OCI-LY7 (cell line): ENCODE measurements around the gene TRIM16.
"Not testable (repeated sequence)": the region's sequence is repeated elsewhere in the genome, so short reads cannot be mapped to it uniquely, and the experiment has no call there.

Experiments
- EZH2phosphoT487 ChIP-seq: fragments of 200-600 bp; sonication (generic); IDR thresholded peaks from 2 replicates; pipeline ENCODE4 v1.6.1; 2018; ENCODE audit warnings: low read depth, borderline replicate concordance, mild to moderate bottlenecking, mixed run types, antibody characterized with exemption, low read length, moderate library complexity, mixed read lengths
- TF ChIP-seq, protein P1 (sequence below): fragments of 200-600 bp; sonication (generic); conservative IDR thresholded peaks from 2 replicates; pipeline ENCODE4 v1.5.1; 2014; ENCODE audit warnings: mild to moderate bottlenecking, antibody characterized with exemption, low read length, moderate library complexity, mixed read lengths

DNA sequence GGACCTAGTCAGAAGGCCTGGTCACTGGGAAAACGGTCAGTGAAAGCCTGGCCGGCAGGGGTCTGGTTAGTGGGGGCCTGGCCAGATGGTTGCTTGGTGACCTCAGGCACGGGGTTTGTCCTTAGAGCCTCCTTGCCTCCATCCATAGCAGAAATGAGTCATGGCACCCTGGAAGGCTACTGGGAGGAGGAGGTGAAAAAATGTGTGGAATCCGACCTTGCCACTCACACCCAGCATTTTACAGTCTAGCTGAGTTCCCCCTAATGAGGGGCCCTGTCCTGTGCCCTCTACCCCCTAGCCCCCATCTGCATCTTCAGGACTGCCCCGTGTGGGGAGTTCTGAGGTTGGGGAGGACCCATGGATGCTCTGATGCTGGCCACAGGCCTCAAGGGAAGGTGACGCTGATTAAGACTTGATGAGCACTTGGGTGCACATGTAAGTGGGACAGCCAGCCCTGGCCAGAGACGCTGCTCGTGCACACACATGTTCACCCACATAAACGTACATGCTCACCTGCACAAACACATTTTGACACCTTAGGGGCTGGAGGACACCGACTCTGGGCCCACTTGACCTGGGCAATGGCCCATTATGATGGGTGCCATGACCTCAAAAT, 49.2 kb upstream of the TRIM16 start:
- TF ChIP-seq, protein P1, sequence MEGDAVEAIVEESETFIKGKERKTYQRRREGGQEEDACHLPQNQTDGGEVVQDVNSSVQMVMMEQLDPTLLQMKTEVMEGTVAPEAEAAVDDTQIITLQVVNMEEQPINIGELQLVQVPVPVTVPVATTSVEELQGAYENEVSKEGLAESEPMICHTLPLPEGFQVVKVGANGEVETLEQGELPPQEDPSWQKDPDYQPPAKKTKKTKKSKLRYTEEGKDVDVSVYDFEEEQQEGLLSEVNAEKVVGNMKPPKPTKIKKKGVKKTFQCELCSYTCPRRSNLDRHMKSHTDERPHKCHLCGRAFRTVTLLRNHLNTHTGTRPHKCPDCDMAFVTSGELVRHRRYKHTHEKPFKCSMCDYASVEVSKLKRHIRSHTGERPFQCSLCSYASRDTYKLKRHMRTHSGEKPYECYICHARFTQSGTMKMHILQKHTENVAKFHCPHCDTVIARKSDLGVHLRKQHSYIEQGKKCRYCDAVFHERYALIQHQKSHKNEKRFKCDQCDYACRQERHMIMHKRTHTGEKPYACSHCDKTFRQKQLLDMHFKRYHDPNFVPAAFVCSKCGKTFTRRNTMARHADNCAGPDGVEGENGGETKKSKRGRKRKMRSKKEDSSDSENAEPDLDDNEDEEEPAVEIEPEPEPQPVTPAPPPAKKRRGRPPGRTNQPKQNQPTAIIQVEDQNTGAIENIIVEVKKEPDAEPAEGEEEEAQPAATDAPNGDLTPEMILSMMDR = not testable (repeated sequence)
- TF ChIP-seq EZH2phosphoT487 = not testable (repeated sequence)
